Naive thymus-derived CD8-positive, alpha-beta T cell (primary cell): ENCODE measurements around the gene CST7. TPM values are rescaled to one million over a fixed set of nuclear protein-coding genes. Genes with fewer than 3 reads are reported as not detected.

Experiments
- ATAC-seq, 2 donors: fragments of 150-1000 bp; cut with Tn5 transposase in 1 of 2; sonication (Bioruptor Pico), chemical (Tn5 transposase) in 1 of 2; 1 replicate in 1 of 2; 2 replicates in 1 of 2; pipeline ENCODE4 v1.10.0; 2021; ENCODE audit warnings: mild to moderate bottlenecking in 2 of 2, moderate library complexity in 2 of 2
- POLR2A ChIA-PET: fragments of 350-600 bp; sonication (Branson Sonifier 250); formaldehyde crosslinking; loops from one replicate; lab custom pipeline; 2021; ENCODE audit warnings: antibody characterized with exemption; lab: Charles Lee
- DNase-seq, 10 donors: peaks; one replicate each; pipeline versions ENCODE4 v3.0.0 to v3.0.0-alpha.2; 2020 to 2022
- H3K27ac Mint-ChIP-seq, 10 donors: one replicate each; pipeline ENCODE4 v1.8.0; 2020 to 2022; ENCODE audit warnings: mild to moderate bottlenecking in 10 of 10, mixed read lengths in 10 of 10, moderate library complexity in 4 of 10, inconsistent platforms in 1 of 10
- H3K27me3 Mint-ChIP-seq, 5 donors: one replicate each; pipeline ENCODE4 v1.8.0; 2021 to 2022; ENCODE audit warnings: mixed read lengths in 5 of 5
- H3K36me3 Mint-ChIP-seq, 3 donors: one replicate each; pipeline ENCODE4 v1.8.0; 2020 to 2022; ENCODE audit warnings: mixed read lengths in 3 of 3, mild to moderate bottlenecking in 2 of 3, inconsistent platforms in 1 of 3
- H3K4me1 Mint-ChIP-seq, 4 donors: one replicate each; pipeline ENCODE4 v1.8.0; 2021 to 2022; ENCODE audit warnings: mixed read lengths in 4 of 4
- H3K4me3 Mint-ChIP-seq, 10 donors: one replicate each; pipeline ENCODE4 v1.8.0; 2020 to 2022; ENCODE audit warnings: mild to moderate bottlenecking in 10 of 10, mixed read lengths in 10 of 10, moderate library complexity in 6 of 10, inconsistent platforms in 1 of 10
- H3K9me3 Mint-ChIP-seq, 9 donors: one replicate each; pipeline ENCODE4 v1.8.0; 2020 to 2022; ENCODE audit warnings: mixed read lengths in 9 of 9, mild to moderate bottlenecking in 3 of 9, inconsistent platforms in 1 of 9, moderate library complexity in 1 of 9
- polyA plus RNA-seq, 3 donors: library from polyadenylated mRNA; unstranded; fragments of 300-500 nt; fragmentation: Illumina TruSeq; gene quantifications; one replicate each; pipeline ENCODE4 v1.2.3, GENCODE V29; 2021
- total RNA-seq, 8 experiments: library from RNA in 2 of 8; stranded (reverse) in 2 of 8; gene quantifications; one replicate each; pipeline ENCODE4 v1.2.3 and lab custom pipeline; 2021 to 2026

Gene CST7
- total and polyA plus RNA-seq, 5 experiments from 2014 or later = 5.5 to 581 (median 13.3) TPM

DNA sequence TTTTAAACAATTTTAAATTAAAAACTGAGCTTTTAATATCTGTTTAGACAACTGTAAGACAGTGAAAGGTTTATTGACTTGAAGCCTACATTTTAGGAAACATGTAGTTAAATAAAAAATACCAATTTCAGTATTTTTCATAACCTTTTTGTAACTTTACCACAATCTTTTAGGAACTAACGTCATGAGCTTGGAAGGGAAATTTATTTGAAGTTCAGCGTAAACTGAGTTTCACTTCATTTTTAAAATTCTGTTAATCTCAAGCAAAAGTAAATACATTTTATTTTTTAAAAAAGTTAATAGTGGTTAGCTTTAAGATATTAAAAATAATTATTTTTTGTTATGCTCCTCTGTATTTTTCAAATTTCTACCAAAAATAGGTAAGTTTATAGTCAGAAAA is 5.5 kb downstream of the CST7 start:
- Mint-ChIP-seq H3K4me1 (peaks cover 7 to 50% (median 25%) of the 10 kb centered on the region in 4 donors), H3K27ac (peak overlapping the region in 8 of 10 donors; percentile 2 to 94 (median 72)), H3K27me3 (no peaks in the 10 kb centered on the region), H3K36me3 (peaks cover 0 to 14% (median 0%) of the 10 kb centered on the region in 3 donors), H3K4me3 (peak overlapping the region in 4 of 10 donors; percentile 24 to 64 (median 46)), H3K9me3 (no peaks in the 10 kb centered on the region)
- no peak for ATAC-seq
- POLR2A ChIA-PET = interaction anchor here (0.6 kb wide), 1 partner anchor 353 kb away, joined by 3 read pairs; no protein-coding TSS in a partner anchor
- DNase-seq = no peak

DNA sequence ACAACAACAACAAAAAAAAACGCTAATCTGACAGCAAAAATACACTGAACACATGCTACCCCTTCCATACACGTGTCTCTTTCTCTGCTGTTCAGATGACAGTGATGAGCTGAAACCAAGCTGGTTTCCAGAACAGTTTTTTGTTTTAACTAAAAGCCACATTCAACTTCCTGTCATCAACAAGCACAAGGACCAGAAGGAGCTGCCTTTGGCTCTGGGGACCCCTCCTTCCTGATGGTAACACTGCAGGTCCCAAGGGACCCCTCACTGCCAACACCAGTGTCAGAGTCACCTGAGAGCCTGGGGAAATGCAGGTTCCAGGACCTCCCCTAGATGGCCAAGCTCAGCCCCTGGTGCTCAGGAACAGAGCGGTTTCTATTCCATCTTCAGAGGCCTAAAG is 6.0 kb downstream of the CST7 start:
- H3K27me3 Mint-ChIP-seq = no peaks in the 10 kb centered on the region
- H3K9me3 Mint-ChIP-seq = no peaks in the 10 kb centered on the region
- ATAC-seq (peak; percentile 56 to 77), DNase-seq (peak in 5 of 10 donors; percentile 3 to 58 (median 42))
- peaks cover 7 to 50% (median 21%) of the 10 kb centered on the region in 4 donors for H3K4me1 Mint-ChIP-seq
- POLR2A ChIA-PET = interaction anchor here (0.6 to 0.8 kb wide), 2 partner anchors 110 to 353 kb away, joined by 3 read pairs; no protein-coding TSS in a partner anchor
- peak overlapping the region; percentile 2 to 92 (median 72) for H3K27ac Mint-ChIP-seq
- peaks cover 0 to 14% (median 0%) of the 10 kb centered on the region in 3 donors for H3K36me3 Mint-ChIP-seq
- H3K4me3 Mint-ChIP-seq = peak overlapping the region in 4 of 10 donors; percentile 24 to 64 (median 46)

DNA sequence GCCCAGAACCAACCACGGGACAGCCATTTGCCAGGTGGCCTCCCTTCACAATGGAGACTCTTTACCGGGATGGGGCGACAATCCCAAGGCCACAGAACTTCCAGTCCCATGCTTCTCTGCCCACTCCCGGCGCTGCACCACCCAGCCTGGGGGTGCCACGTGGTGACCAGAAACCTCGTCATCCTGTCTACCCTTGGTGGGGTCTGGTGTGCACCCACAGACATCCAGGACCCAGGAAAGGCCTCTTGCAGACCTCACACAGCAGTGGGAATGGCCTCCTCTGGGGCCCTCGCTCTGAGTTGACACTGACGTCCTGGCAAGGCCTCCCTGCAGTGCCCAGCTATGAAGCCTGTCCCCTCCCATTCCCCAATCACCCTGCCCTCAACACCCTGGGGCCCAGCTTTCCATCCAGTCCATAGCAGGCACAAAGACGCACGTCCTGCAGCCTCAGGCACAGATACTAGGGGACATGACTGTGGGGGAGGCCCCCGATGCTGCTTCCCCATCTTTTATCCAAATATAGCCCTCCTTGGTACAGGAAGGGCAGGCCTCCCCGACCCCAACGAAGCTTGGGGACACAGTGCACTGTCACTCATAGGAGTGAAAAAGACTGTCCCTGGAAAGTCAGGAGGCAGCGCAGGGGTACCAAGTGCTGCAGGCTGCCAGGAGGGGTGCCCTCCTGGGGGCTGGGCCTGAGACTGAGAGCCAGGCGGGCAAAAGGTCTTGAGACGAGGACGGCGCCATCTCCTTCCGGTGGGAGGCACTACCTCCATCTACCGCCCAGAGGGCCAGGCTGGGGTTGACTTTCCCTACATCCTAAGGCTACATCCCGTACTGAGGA is 7.2 kb downstream of the CST7 start:
- H3K4me1 Mint-ChIP-seq = peaks cover 7 to 57% (median 23%) of the 10 kb centered on the region in 4 donors
- ATAC-seq = no peak
- H3K9me3 Mint-ChIP-seq = no peaks in the 10 kb centered on the region
- peak overlapping the region in 7 of 10 donors; percentile 25 to 92 (median 78) for H3K27ac Mint-ChIP-seq
- no peaks in the 10 kb centered on the region for H3K27me3 Mint-ChIP-seq
- peak overlapping the region in 1 of 10 donors; percentile 33 for H3K4me3 Mint-ChIP-seq
- DNase-seq = no peak
- H3K36me3 Mint-ChIP-seq = peaks cover 0 to 20% (median 0%) of the 10 kb centered on the region in 3 donors
- POLR2A ChIA-PET = interaction anchor here (0.8 kb wide), 1 partner anchor 109 kb away, joined by 3 read pairs; no protein-coding TSS in a partner anchor

DNA sequence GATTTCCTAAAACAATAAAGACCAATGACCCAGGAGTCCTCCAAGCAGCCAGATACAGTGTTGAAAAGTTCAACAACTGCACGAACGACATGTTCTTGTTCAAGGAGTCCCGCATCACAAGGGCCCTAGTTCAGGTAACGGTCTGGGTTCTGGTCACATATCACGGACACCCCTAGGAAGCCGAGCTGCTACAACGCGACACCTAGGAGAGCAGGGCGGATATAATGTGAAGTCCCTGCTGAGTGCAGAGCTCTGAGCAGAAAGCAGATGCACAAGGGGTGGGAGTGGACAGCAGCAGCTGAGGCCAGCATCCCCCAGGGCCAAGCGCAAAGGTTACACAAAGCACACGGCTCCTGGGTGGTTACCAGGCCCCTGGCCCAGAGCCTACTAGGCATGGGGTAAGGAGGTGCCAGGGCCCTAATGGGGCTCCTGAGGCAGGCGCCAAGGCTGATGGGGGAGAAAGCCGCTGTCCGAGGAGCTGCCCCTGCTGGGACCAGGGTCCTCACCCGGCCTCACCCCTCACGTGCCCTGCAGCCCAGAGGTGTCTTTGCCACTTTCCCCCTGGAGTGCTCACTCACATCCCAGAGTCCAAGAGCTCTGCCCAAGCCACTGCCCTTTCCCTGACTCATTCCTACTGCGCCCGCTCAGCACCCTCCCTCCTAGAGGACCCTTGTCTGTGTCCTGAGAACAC is 8.4 kb downstream of the CST7 start:
- peaks cover 0 to 33% (median 2%) of the 10 kb centered on the region in 3 donors for H3K36me3 Mint-ChIP-seq
- POLR2A ChIA-PET = no interaction called here
- H3K27me3 Mint-ChIP-seq = no peaks in the 10 kb centered on the region
- peaks cover 10 to 57% (median 20%) of the 10 kb centered on the region in 4 donors for H3K4me1 Mint-ChIP-seq
- no peaks in the 10 kb centered on the region for H3K9me3 Mint-ChIP-seq
- peak overlapping the region in 5 of 10 donors; percentile 27 to 96 (median 75) for H3K27ac Mint-ChIP-seq
- peak overlapping the region in 1 of 10 donors; percentile 22 for H3K4me3 Mint-ChIP-seq
- no peak for ATAC-seq
- DNase-seq = no peak

DNA sequence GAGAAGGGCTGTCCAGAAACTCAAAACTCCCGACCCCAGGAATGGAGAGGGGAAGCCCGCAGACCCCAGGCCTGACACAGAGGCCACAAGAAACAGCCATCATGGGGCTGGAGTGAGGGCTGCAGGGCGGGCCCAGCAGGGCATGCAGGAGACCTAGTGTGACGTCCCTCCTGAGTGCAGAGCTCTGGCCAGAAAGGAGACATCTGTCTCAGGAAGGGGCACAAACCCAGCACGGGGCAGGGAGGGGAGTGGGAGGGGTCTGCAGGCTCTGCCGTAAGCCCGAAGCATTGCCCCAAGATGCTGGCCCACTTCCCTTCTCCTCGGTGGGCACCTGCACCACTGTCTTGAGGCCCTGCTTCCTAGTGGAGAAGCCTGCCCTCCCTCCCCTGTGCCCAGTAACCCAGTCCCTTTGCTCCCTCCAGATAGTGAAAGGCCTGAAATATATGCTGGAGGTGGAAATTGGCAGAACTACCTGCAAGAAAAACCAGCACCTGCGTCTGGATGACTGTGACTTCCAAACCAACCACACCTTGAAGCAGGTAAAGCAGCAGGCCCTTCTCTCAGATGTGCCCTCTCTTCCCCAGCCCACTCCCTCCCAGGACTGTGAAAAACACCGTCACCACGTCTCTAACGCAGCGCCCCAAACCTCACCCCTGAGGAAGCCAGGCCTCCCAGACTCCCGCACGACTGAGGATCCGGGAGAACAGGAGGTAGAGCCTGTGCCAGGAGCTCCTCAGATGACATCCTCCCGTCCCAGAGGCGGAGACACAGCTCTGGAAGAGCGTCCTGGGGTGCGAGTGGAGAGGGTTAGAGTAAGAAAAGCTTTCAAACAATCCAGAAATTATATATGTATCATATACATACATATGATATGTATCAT is 9.7 kb downstream of the CST7 start:
- no peak for ATAC-seq
- DNase-seq = peak in 1 of 10 donors; percentile 41
- no peaks in the 10 kb centered on the region for H3K27me3 Mint-ChIP-seq

DNA sequence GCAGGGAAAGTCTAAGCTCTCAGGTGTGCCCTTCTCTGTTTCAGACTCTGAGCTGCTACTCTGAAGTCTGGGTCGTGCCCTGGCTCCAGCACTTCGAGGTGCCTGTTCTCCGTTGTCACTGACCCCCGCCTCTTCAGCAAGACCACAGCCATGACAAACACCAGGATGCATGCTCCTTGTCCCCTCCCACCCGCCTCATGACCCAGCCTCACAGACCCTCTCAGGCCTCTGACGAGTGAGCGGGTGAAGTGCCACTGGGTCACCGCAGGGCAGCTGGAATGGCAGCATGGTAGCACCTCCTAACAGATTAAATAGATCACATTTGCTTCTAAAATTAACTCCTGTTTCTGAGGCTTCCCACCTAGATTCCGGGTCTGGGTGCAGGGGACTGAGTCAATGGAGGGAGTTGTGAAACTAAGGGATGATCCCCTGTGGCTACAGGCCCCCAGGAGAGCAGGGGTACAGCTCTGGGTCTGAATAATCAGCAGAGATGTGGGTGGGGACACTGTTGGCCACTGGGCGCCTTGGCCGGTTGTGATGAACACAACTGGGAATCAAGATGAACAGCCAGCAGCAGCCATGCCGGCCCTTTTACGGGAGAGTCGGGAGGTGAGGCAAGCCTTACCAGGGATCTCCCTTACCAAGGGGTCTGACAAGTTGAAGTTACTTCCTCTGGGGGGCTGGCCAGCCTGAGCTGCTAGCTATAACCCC is 10.7 kb downstream of the CST7 start:
- DNase-seq (no peak), ATAC-seq (no peak)
- H3K9me3 Mint-ChIP-seq = no peaks in the 10 kb centered on the region
- peaks cover 4 to 54% (median 10%) of the 10 kb centered on the region in 3 donors for H3K36me3 Mint-ChIP-seq
- peak overlapping the region in 6 of 10 donors; percentile 22 to 96 (median 70) for H3K27ac Mint-ChIP-seq
- no peaks in the 10 kb centered on the region for H3K27me3 Mint-ChIP-seq
- POLR2A ChIA-PET = interaction anchor here (0.6 kb wide), 1 partner anchor 1067 kb away, joined by 3 read pairs; no protein-coding TSS in a partner anchor
- H3K4me1 Mint-ChIP-seq = peaks cover 9 to 54% (median 18%) of the 10 kb centered on the region in 4 donors
- H3K4me3 Mint-ChIP-seq = peak overlapping the region in 1 of 10 donors; percentile 75

More for the DNA sequence above, 9.7 kb downstream of the CST7 start:
- H3K27ac Mint-ChIP-seq = peak overlapping the region in 9 of 10 donors; percentile 22 to 96 (median 56)
- peaks cover 4 to 46% (median 5%) of the 10 kb centered on the region in 3 donors for H3K36me3 Mint-ChIP-seq
- H3K4me3 Mint-ChIP-seq = peak overlapping the region in 1 of 10 donors; percentile 30
- peaks cover 10 to 57% (median 20%) of the 10 kb centered on the region in 4 donors for H3K4me1 Mint-ChIP-seq
- POLR2A ChIA-PET = no interaction called here
- no peaks in the 10 kb centered on the region for H3K9me3 Mint-ChIP-seq

DNA sequence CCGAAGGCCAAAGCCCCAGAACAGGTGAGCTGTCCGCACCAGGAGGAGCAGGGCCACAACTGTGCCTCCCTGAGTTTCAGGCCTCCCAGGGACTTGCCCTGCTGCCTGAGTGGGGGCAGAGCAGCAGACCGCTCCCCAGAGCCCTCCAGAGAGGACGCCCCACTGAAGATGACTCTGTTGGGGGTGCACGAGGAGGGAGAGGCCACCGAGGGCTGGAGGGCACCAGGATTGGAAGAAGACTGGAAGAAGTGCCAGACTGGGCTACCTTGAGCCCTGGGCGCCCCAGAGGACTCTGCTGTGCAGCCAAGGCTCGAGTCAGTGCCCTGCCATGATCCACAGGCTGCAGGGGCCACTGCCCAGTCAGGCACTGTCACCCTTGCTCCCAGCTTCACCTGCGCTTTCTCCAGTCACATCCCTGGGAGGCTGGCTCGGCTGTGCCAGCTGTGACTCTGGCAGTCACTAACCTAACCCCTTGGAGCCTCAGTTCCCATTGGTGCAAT is 11.3 kb downstream of the CST7 start:
- Mint-ChIP-seq H3K27ac (peak overlapping the region in 6 of 10 donors; percentile 54 to 96 (median 72)), H3K27me3 (no peaks in the 10 kb centered on the region), H3K9me3 (no peaks in the 10 kb centered on the region), H3K36me3 (peaks cover 4 to 59% (median 13%) of the 10 kb centered on the region in 3 donors), H3K4me1 (peaks cover 3 to 54% (median 15%) of the 10 kb centered on the region in 4 donors), H3K4me3 (peak overlapping the region in 1 of 10 donors; percentile 75)
- DNase-seq (no peak), ATAC-seq (peak in 1 of 2 donors; percentile 17)
- POLR2A ChIA-PET = interaction anchor here (0.6 kb wide), 1 partner anchor 1068 kb away, joined by 3 read pairs; no protein-coding TSS in a partner anchor

DNA sequence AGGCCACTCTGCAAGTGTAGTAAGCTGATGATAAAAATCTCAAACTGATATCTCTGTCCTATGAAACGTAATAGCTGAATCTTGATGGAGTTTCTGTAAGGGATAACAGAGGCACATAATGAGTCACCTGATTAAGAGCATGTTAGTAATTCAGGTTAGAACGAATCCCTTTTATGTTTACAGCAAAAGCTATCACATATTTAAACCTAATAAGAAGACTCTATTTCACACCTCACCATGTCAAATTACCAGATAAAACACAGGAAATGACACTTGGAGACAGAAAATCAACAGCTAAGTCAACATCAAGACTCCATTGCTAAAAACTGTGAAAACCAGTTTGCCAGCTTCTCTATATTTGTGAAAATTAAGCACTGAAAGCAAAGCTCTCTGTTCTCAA is 11.8 kb downstream of the CST7 start:
- Mint-ChIP-seq H3K9me3 (no peaks in the 10 kb centered on the region), H3K36me3 (peaks cover 4 to 64% (median 13%) of the 10 kb centered on the region in 3 donors), H3K4me1 (peaks cover 0 to 54% (median 13%) of the 10 kb centered on the region in 4 donors), H3K27me3 (no peaks in the 10 kb centered on the region), H3K4me3 (peak overlapping the region in 1 of 10 donors; percentile 73), H3K27ac (peak overlapping the region in 9 of 10 donors; percentile 54 to 96 (median 80))
- peak in 1 of 10 donors; percentile 55 for DNase-seq
- ATAC-seq = peak; percentile 14 to 33
- POLR2A ChIA-PET = no interaction called here

DNA sequence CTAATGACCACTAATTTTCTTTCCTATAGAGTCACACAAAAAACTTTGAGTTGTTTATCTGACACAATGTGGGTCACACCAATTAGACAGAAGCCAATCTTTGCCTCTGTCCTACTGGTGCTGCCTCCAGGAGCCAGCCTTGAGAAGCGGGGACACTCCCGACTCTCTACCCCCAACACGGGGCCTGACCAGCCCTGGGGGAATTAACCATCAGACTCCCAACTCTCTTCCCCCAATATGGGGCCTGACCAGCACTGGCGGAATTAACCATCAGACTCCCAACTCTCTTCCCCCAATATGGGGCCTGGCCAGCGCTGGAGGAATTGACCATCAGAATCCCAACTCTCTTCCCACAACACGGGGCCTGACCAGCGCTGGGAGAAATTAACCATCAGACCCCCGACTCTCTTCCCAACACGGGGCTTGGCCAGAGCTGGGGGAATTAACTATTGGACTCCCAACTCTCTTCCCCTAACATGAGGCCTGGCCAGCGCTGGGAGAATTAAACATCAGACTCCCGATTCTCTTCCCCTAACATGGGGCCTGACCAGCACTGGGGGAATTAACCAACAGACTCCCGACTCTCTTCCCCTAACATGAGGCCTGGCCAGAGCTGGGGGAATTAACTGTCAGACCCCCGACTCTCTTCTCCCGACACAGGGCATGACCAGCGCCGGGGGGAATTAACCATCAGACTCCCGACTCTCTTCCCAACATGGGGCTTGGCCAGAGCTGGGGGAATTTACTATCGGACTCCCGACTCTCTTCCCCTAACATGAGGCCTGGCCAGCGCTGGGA is 12.5 kb downstream of the CST7 start:
- Mint-ChIP-seq H3K27ac (peak overlapping the region; percentile 41 to 96 (median 82)), H3K36me3 (peaks cover 4 to 71% (median 17%) of the 10 kb centered on the region in 3 donors), H3K4me3 (peak overlapping the region in 1 of 10 donors; percentile 73), H3K27me3 (no peaks in the 10 kb centered on the region), H3K9me3 (no peaks in the 10 kb centered on the region), H3K4me1 (peaks cover 0 to 51% (median 9%) of the 10 kb centered on the region in 4 donors)
- ATAC-seq (no peak), DNase-seq (no peak)
- POLR2A ChIA-PET = no interaction called here

DNA sequence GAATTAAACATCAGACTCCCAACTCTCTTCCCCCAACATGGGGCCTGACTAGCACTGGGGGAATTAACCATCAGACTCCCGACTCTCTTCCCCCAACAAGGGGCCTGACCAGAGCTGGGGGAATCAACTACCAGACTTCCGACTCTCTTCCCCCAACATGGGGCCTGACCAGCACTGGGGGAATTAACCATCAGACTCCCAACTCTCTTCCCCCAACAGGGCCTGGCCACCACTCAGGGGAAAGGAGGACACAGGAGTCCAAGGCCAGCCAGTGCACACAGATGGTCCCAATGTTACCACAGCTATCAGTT is 13.1 kb downstream of the CST7 start:
- Mint-ChIP-seq H3K9me3 (no peaks in the 10 kb centered on the region), H3K27me3 (no peaks in the 10 kb centered on the region), H3K4me3 (no peak overlapping the region), H3K4me1 (peaks cover 0 to 51% (median 9%) of the 10 kb centered on the region in 4 donors), H3K36me3 (peaks cover 4 to 75% (median 17%) of the 10 kb centered on the region in 3 donors), H3K27ac (peak overlapping the region in 7 of 10 donors; percentile 27 to 96 (median 80))
- ATAC-seq (no peak), DNase-seq (no peak)
- POLR2A ChIA-PET = no interaction called here
